Measurements from ENCODE around the gene PRRT1B. TPM values are rescaled to one million over a fixed set of nuclear protein-coding genes. Genes with fewer than 3 reads are reported as not detected.

Gene PRRT1B
- total and polyA plus RNA-seq, 9 of the 15 experiments (the other 6 are each of a cell fraction or from before 2014, with no cell fraction given) = not detected

DNA sequence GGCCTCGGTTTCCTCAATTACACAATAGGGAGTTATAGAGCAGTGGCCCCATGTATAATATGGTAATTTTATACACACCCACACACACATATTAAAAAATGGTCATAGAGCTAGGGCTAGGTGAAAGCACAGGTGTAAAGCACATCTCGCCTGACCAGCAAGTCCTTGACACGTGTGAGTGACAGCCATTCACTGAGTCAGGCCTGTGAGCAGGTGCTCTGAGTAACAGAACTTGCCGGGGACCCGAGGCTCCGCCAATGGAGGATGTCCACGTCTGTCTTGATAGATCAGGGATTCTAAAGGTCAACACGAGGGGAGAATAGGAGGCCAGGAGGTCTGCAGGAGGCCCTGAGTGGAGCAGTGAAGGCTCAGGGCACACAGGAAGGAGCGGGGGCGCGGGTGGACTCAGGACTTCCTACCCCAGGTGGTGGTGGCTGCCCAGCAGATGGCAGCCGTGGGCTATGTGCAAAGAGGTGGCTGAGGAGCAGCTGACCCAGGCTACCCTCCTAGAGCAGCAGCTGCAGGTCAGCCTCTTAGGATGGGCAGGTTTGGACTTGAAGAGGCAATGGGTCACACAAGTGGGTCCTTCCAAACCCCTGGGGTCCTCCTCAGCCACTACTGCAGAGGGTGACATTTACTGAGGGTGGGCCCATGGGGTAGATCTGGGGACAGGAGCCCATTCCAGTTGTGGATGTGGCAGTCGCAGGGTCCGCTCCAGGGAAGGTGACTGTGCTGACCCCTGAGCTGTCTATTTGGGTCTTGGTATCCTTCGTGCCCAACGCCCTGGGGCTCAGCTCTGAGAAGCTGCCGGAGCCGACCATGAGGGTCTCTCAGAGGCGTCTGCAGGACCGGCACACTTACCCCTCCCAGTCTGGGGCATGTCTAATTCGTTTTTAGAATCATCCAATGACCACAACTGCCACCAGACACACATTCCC lies 45.9 kb downstream of the PRRT1B start (continued):
- TF ChIP-seq HDAC8 (tag; IDR thresholded peaks at IDR 0.05) (no peak), MAZ (CRISPR knock-in tag; conservative IDR thresholded peaks at IDR 0.05 in 1 of 2, IDR thresholded peaks at IDR 0.05 in 1 of 2) (0 out of 4 replicates have a peak, but pooled peaks of 1 of the 2 experiments have one; percentile 26), HMG20A (CRISPR knock-in tag; conservative IDR thresholded peaks at IDR 0.05) (no peak), ZNF263 (CRISPR knock-in tag; IDR thresholded peaks at IDR 0.05; ENCODE audit: borderline replicate concordance) (peak; percentile 12; the same call in 1 of the 2 replicates), MAFG (tag; conservative IDR thresholded peaks at IDR 0.05) (no peak), USF1 (CRISPR knock-in tag; IDR thresholded peaks at IDR 0.05) (peak; percentile 39; the same call in 1 of the 2 replicates), PCBP1 (IDR thresholded peaks at IDR 0.05; ENCODE audit: low read depth, low read length, poor library complexity, severe bottlenecking) (no peak), ZNF184 (CRISPR knock-in tag; IDR thresholded peaks at IDR 0.05) (no peak), ZFP36 (IDR thresholded peaks at IDR 0.05; ENCODE audit: low read depth, low read length, partially characterized antibody) (no peak), NCOA4 (IDR thresholded peaks at IDR 0.05; ENCODE audit: partially characterized antibody) (no peak), ZBTB7A (IDR thresholded peaks at IDR 0.05; ENCODE audit: borderline replicate concordance, control insufficient read depth, low read depth, low read length) (no peak), ZNF518B (CRISPR knock-in tag; IDR thresholded peaks at IDR 0.05) (no peak), CXXC5 (CRISPR knock-in tag; IDR thresholded peaks at IDR 0.05) (no peak), ZNF668 (CRISPR knock-in tag; IDR thresholded peaks at IDR 0.05) (no peak), PREB (CRISPR knock-in tag; IDR thresholded peaks at IDR 0.05) (no peak), CEBPB (tag; IDR thresholded peaks at IDR 0.05) (no peak)
- TF ChIP-seq, protein P1, sequence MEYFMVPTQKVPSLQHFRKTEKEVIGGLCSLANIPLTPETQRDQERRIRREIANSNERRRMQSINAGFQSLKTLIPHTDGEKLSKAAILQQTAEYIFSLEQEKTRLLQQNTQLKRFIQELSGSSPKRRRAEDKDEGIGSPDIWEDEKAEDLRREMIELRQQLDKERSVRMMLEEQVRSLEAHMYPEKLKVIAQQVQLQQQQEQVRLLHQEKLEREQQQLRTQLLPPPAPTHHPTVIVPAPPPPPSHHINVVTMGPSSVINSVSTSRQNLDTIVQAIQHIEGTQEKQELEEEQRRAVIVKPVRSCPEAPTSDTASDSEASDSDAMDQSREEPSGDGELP (CRISPR knock-in tag; IDR thresholded peaks at IDR 0.05; ENCODE audit: borderline replicate concordance) = peak; percentile 85
